ENCODE measurements around the gene ZNF862.

- no peak for TF ChIP-seq POLR2A (IDR thresholded peaks at IDR 0.05; ENCODE audit: low read depth, low read length)
- peak in 1 of 2 donors; percentile 16 for TF ChIP-seq CTCF (IDR thresholded peaks at IDR 0.05; ENCODE audit: extremely low read depth in 1 of 2, insufficient read depth in 1 of 2, low read depth in 1 of 2, low read length in 2 of 2)
- TF ChIP-seq EZH2 (IDR thresholded peaks at IDR 0.05; ENCODE audit: borderline replicate concordance, low read depth, low read length, severe bottlenecking): no peak
- TF ChIP-seq POLR2AphosphoS5 (IDR thresholded peaks at IDR 0.05; ENCODE audit: insufficient read depth, low read depth, low read length): no peak
- TF ChIP-seq MAX (IDR thresholded peaks at IDR 0.05; ENCODE audit: insufficient read depth, insufficient read length): peak; percentile 83
- TF ChIP-seq FOS (IDR thresholded peaks at IDR 0.05; ENCODE audit: borderline replicate concordance, insufficient read depth, low read length): no peak
- no peak for TF ChIP-seq JUN (IDR thresholded peaks at IDR 0.05; ENCODE audit: borderline replicate concordance, insufficient read depth, insufficient read length, low read depth)
- peak; percentile 32 for TF ChIP-seq MYC (IDR thresholded peaks at IDR 0.05; ENCODE audit: low read depth, low read length)
- TF ChIP-seq GATA2 (IDR thresholded peaks at IDR 0.05; ENCODE audit: insufficient read depth, insufficient read length, low read depth, low read length): no peak
These were observed 34.4 kb downstream of the ZNF862 start for GRCh38 chr7:149872419-149873073.

All from endothelial cell of umbilical vein (primary cell).